ENCODE measurements around the gene MAPK12.

MAPK12 gene

GRCh38 chr22:50226875-50227165, 34.7 kb downstream of the MAPK12 start:
- no peak for DNase-seq

GRCh38 chr22:50226063-50226874, 35.2 kb downstream of the MAPK12 start:
- no peak for DNase-seq

- no peak for DNase-seq
Observed at GRCh38 chr22:50225200-50225969, 36.1 kb downstream of the MAPK12 start.

GRCh38 chr22:50224071-50224470, 37.4 kb downstream of the MAPK12 start:
- DNase-seq: no peak

GRCh38 chr22:50222508-50222907, 39.0 kb downstream of the MAPK12 start:
- DNase-seq: no peak

GRCh38 chr22:50221410-50222300, 39.8 kb downstream of the MAPK12 start:
- DNase-seq: no peak

- no peak for DNase-seq
Observed at GRCh38 chr22:50220603-50221409, 40.7 kb downstream of the MAPK12 start.

- DNase-seq: no peak
Observed at GRCh38 chr22:50219800-50220602, 41.5 kb downstream of the MAPK12 start.

- DNase-seq: no peak
Observed at GRCh38 chr22:50218996-50219727, 42.3 kb downstream of the MAPK12 start.

GRCh38 chr22:50218153-50218995, 43.1 kb downstream of the MAPK12 start:
- no peak for DNase-seq

GRCh38 chr22:50217543-50218152, 43.8 kb downstream of the MAPK12 start:
- no peak for DNase-seq

GRCh38 chr22:50216684-50217520, 44.6 kb downstream of the MAPK12 start:
- DNase-seq: no peak

- no peak for DNase-seq
Observed at GRCh38 chr22:50216055-50216683, 45.3 kb downstream of the MAPK12 start.

GRCh38 chr22:50215297-50216054, 46.0 kb downstream of the MAPK12 start:
- no peak for DNase-seq

GRCh38 chr22:50213263-50213662, 48.2 kb downstream of the MAPK12 start:
- no peak for DNase-seq

- no peak for DNase-seq
Observed at GRCh38 chr22:50211147-50211546, 50.3 kb downstream of the MAPK12 start.

All from CD4-positive, alpha-beta T cell treated with Interleukin-17A for 4 hours (primary cell).